ENCODE data around the gene CFAP100.

CFAP100 gene

DNA sequence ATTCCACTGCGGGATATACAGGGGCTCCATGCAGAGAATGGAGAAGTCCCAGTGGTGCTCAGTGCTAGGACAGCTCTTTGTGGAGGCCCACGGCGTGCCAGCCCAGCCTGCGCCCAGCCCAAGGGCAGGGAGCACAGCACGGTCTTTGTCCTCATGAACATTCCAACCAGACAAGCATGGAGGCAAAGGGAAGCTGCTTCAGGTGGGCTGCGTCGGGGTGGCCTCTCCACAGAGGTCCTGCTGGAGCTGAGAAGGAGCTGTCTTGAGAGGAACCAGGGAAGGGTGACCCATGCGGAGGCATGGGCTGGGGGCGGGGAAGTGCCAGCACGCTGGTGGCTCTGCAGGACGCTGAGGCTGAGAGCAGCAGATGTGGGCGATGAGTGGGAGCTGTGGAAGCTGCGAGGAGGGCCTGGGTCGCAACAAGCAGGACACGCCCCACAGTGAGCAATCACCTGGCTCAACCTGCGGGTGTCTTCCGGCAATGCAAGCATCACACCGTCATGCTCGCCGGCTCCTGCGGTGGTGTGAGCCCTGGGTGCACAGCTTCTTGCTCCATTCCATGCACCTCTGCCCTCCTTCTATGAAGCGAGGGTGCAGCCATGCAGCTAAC, 23.5 kb upstream of the CFAP100 start:
- in situ Hi-C loops (cut with HindIII; ENCODE audit: low pct_ligation_motif_present, low sequenced_read_pairs): no loop called here
- Histone ChIP-seq H3K36me3 (replicated peaks) (no peaks in the 10 kb centered on the region), H3K27ac (no peak overlapping the region), H3K4me3 (ENCODE audit: low read depth, low read length) (no peak overlapping the region), H3K27me3 (replicated peaks) (no peaks in the 10 kb centered on the region)
- DNase-seq: no peak
- TF ChIP-seq, protein P1, sequence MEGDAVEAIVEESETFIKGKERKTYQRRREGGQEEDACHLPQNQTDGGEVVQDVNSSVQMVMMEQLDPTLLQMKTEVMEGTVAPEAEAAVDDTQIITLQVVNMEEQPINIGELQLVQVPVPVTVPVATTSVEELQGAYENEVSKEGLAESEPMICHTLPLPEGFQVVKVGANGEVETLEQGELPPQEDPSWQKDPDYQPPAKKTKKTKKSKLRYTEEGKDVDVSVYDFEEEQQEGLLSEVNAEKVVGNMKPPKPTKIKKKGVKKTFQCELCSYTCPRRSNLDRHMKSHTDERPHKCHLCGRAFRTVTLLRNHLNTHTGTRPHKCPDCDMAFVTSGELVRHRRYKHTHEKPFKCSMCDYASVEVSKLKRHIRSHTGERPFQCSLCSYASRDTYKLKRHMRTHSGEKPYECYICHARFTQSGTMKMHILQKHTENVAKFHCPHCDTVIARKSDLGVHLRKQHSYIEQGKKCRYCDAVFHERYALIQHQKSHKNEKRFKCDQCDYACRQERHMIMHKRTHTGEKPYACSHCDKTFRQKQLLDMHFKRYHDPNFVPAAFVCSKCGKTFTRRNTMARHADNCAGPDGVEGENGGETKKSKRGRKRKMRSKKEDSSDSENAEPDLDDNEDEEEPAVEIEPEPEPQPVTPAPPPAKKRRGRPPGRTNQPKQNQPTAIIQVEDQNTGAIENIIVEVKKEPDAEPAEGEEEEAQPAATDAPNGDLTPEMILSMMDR (IDR thresholded peaks at IDR 0.05; ENCODE audit: low read depth, low read length, missing control alignments): no peak

DNA sequence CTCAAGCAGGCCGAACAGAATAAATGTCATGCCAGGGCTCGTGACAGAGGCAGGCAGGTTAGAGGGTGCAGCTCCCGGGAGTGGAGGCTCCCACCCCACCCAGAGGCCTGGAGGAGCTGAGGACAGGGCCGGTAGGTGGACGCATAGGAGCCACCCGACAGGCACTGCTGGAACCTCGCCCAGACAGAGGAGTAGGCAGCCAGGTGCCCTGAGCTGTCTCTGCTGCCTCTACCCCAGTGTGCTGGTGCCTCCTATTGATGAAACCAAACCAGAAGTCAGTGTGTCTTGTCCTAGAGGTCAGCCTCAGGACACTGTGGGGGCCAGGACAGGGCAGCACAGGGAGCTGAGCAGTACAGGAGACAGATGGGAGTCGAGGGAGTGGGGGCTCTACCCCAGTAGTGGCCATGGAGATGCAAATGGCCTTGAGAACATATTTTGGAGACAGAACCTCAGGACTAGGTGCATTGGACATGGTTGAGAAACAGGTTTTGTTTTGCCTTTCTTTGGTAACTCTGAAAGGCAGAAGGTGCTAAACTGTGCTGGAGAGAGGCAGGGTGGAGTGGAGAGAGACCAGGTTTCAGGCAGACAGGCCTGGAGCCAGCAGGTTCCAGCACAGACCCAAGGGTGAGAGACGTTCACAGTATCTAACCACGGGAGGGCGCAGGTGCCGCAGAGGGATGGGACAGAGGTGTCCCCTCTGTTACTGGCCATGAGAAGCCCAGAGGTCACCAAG, 22.1 kb upstream of the CFAP100 start:
- in situ Hi-C loops (cut with HindIII; ENCODE audit: low pct_ligation_motif_present, low sequenced_read_pairs): no loop called here
- TF ChIP-seq, protein P1 (IDR thresholded peaks at IDR 0.05; ENCODE audit: low read depth, low read length, missing control alignments): no peak
- no peaks in the 10 kb centered on the region for H3K27me3 ChIP-seq (replicated peaks)
- no peak overlapping the region for H3K27ac ChIP-seq
- H3K4me3 ChIP-seq (ENCODE audit: low read depth, low read length): no peak overlapping the region
- no peaks in the 10 kb centered on the region for H3K36me3 ChIP-seq (replicated peaks)
- DNase-seq: no peak

GRCh38 chr3:126373146-126373613, 21.5 kb upstream of the CFAP100 start:
- no peak overlapping the region for H3K27ac ChIP-seq
- no peaks in the 10 kb centered on the region for H3K36me3 ChIP-seq (replicated peaks)
- in situ Hi-C loops (cut with HindIII; ENCODE audit: low pct_ligation_motif_present, low sequenced_read_pairs): no loop called here
- no peak overlapping the region for H3K4me3 ChIP-seq (ENCODE audit: low read depth, low read length)
- no peak for DNase-seq
- TF ChIP-seq, protein P1 (IDR thresholded peaks at IDR 0.05; ENCODE audit: low read depth, low read length, missing control alignments): no peak
- H3K27me3 ChIP-seq (replicated peaks): no peaks in the 10 kb centered on the region

GRCh38 chr3:126373682-126374601, 20.8 kb upstream of the CFAP100 start:
- TF ChIP-seq, protein P1 (IDR thresholded peaks at IDR 0.05; ENCODE audit: low read depth, low read length, missing control alignments): no peak
- H3K27ac ChIP-seq: no peak overlapping the region
- H3K27me3 ChIP-seq (replicated peaks): no peaks in the 10 kb centered on the region
- no peaks in the 10 kb centered on the region for H3K36me3 ChIP-seq (replicated peaks)
- H3K4me3 ChIP-seq (ENCODE audit: low read depth, low read length): no peak overlapping the region
- in situ Hi-C loops (cut with HindIII; ENCODE audit: low pct_ligation_motif_present, low sequenced_read_pairs): no loop called here
- DNase-seq: no peak

GRCh38 chr3:126375835-126376331, 18.8 kb upstream of the CFAP100 start:
- Histone ChIP-seq H3K27ac (no peak overlapping the region), H3K4me3 (ENCODE audit: low read depth, low read length) (no peak overlapping the region), H3K27me3 (replicated peaks) (no peaks in the 10 kb centered on the region), H3K36me3 (replicated peaks) (no peaks in the 10 kb centered on the region)
- no peak for DNase-seq
- TF ChIP-seq, protein P1 (IDR thresholded peaks at IDR 0.05; ENCODE audit: low read depth, low read length, missing control alignments): no peak
- in situ Hi-C loops (cut with HindIII; ENCODE audit: low pct_ligation_motif_present, low sequenced_read_pairs): no loop called here

Measured in brain microvascular endothelial cell (primary cell).